GM18499 (cell line): ENCODE results near the gene ISG15.
A peak's percentile ranks its signal among the peaks of the same experiment; 100 is the strongest.
"Not testable (repeated sequence)": the region's sequence is repeated elsewhere in the genome, so short reads cannot be mapped to it uniquely, and the experiment has no call there.

Experiments used
- ATAC-seq: cut with Tn5 transposase; IDR thresholded peaks from one replicate; pipeline ENCODE4 v1.9.1; 2021; ENCODE audit warnings: moderate number of reproducible peaks; ENCODE audit not compliant: insufficient read depth, unreplicated experiment

Gene ISG15

GRCh38 chr1:1006305-1007159 lies 6.8 kb upstream of the ISG15 start:
- ATAC-seq = no peak

- ATAC-seq = not testable (repeated sequence)
Observed at GRCh38 chr1:1010131-1010530, 3.2 kb upstream of the ISG15 start.

GRCh38 chr1:1011396-1011949 lies 1.8 kb upstream of the ISG15 start:
- no peak for ATAC-seq

- not testable (repeated sequence) for ATAC-seq
Observed at GRCh38 chr1:1012736-1013104, 577 bp upstream of the ISG15 start.

- no peak for ATAC-seq
Observed at GRCh38 chr1:1013922-1014648, 788 bp downstream of the ISG15 start.

- ATAC-seq = no peak
Observed at GRCh38 chr1:1014799-1015681, 1.7 kb downstream of the ISG15 start.

GRCh38 chr1:1017397-1018320 lies 4.4 kb downstream of the ISG15 start:
- ATAC-seq = not testable (repeated sequence)

- not testable (repeated sequence) for ATAC-seq
Observed at GRCh38 chr1:1018321-1018685, 5.0 kb downstream of the ISG15 start.

GRCh38 chr1:1019122-1019999 lies 6.1 kb downstream of the ISG15 start:
- ATAC-seq = peak; percentile 44

- no peak for ATAC-seq
Observed at GRCh38 chr1:1020000-1020404, 6.7 kb downstream of the ISG15 start, which contains the start of gene AGRN. AGRN (plus strand) TSS chr1:1020120; CDS start chr1:1020173, 53 bp downstream.

GRCh38 chr1:1020415-1021009 lies 7.2 kb downstream of the ISG15 start:
- no peak for ATAC-seq

- ATAC-seq = no peak
Observed at GRCh38 chr1:1021010-1021919, 8.0 kb downstream of the ISG15 start.

GRCh38 chr1:1021920-1022259 lies 8.6 kb downstream of the ISG15 start:
- no peak for ATAC-seq

GRCh38 chr1:1022302-1023009 lies 9.2 kb downstream of the ISG15 start:
- ATAC-seq = no peak

GRCh38 chr1:1023700-1024099 lies 10.4 kb downstream of the ISG15 start:
- no peak for ATAC-seq

GRCh38 chr1:1024149-1024770 lies 11.0 kb downstream of the ISG15 start:
- ATAC-seq = no peak
